H1 (cell line): ENCODE data around the gene CDK16.

Experiments
- CHD1 ChIP-seq: IDR thresholded peaks from 2 replicates; pipeline ENCODE4 v1.6.1; 2012; ENCODE audit warnings: low read depth, low read length, improper control_type of control experiment
- CREB1 ChIP-seq: IDR thresholded peaks from 2 replicates; pipeline ENCODE4 v1.6.1; 2012; ENCODE audit warnings: inconsistent platforms
- EZH2 ChIP-seq: fragments of 200-600 bp; sonication (generic); IDR thresholded peaks from 2 replicates; pipeline ENCODE4 v1.7.1; 2012; ENCODE audit warnings: low read depth, mild to moderate bottlenecking, moderate library complexity, low read length, inconsistent platforms; ENCODE audit not compliant: severe bottlenecking
- HDAC2 ChIP-seq, 2 experiments: fragments of 300-600 bp in 1 of 2; sonication (generic) in 1 of 2; IDR thresholded peaks; 2 replicates each; pipeline ENCODE4 v1.6.1; 2011 to 2012; ENCODE audit warnings: low read depth in 2 of 2, low read length in 2 of 2, mild to moderate bottlenecking in 2 of 2, moderate library complexity in 2 of 2, borderline replicate concordance in 1 of 2, inconsistent platforms in 1 of 2
- RAD21 ChIP-seq, 2 experiments: IDR thresholded peaks in 1 of 2; conservative IDR thresholded peaks in 1 of 2; 2 replicates each; pipeline ENCODE4 v1.6.1; 2011; ENCODE audit warnings: low read depth in 2 of 2, low read length in 2 of 2, improper control_type of control experiment in 1 of 2, inconsistent platforms in 1 of 2, mild to moderate bottlenecking in 1 of 2, moderate library complexity in 1 of 2
- RFX5 ChIP-seq: IDR thresholded peaks from 2 replicates; pipeline ENCODE4 v1.6.1; 2011; ENCODE audit warnings: low read depth, low read length, improper control_type of control experiment, borderline replicate concordance
- TAF1 ChIP-seq: IDR thresholded peaks from 2 replicates; pipeline ENCODE4 v1.6.1; 2011; ENCODE audit warnings: mild to moderate bottlenecking, low read depth, low read length
- TF ChIP-seq, protein P1 (sequence below), 3 experiments: IDR thresholded peaks; 1 replicate in 2 of 3; 2 replicates in 1 of 3; pipeline versions ENCODE4 v1.5.1 to v1.6.1; 2011; ENCODE audit warnings: low read length in 3 of 3, mild to moderate bottlenecking in 3 of 3, inconsistent platforms in 2 of 3, low read depth in 1 of 3, moderate library complexity in 1 of 3; ENCODE audit not compliant: insufficient read depth in 1 of 3; ENCODE audit errors: control extremely low read depth in 1 of 3
- TF ChIP-seq, protein P2 (sequence below): IDR thresholded peaks from 2 replicates; pipeline ENCODE4 v1.6.1; 2012; ENCODE audit warnings: inconsistent platforms
- TF ChIP-seq, protein P3 (sequence below): IDR thresholded peaks from 2 replicates; pipeline ENCODE4 v1.6.1; 2011; ENCODE audit warnings: low read depth, mild to moderate bottlenecking, low read length; ENCODE audit not compliant: insufficient read depth

DNA sequence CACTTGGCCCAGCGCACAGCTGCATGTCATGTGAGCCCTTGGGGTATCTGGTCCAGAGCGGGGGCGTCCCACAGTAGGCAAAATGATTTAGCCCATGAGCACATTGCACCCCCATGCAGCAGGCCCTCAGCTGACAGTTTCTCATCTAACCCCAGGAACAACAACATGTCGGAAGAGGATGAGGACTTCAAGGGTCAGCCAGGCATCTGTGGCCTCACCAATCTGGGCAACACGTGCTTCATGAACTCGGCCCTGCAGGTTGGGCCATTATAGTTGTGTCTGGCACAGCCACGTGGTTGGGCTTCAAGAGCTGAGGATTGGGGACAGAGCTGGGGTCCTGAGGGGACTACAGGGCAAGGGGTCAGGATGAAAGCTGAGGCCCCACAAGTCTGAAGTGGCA is 22.1 kb downstream of the CDK16 start:
- TF ChIP-seq HDAC2 (IDR thresholded peaks at IDR 0.05; ENCODE audit: borderline replicate concordance in 1 of 2, low read depth in 2 of 2, low read length in 2 of 2) (no peak), RFX5 (no peak), CHD1 (no peak), RAD21 (IDR thresholded peaks at IDR 0.05 in 1 of 2, conservative IDR thresholded peaks at IDR 0.05 in 1 of 2; ENCODE audit: low read depth in 2 of 2, low read length in 2 of 2) (no peak), EZH2 (no peak), CREB1 (no peak), TAF1 (no peak)
- TF ChIP-seq, protein P1, sequence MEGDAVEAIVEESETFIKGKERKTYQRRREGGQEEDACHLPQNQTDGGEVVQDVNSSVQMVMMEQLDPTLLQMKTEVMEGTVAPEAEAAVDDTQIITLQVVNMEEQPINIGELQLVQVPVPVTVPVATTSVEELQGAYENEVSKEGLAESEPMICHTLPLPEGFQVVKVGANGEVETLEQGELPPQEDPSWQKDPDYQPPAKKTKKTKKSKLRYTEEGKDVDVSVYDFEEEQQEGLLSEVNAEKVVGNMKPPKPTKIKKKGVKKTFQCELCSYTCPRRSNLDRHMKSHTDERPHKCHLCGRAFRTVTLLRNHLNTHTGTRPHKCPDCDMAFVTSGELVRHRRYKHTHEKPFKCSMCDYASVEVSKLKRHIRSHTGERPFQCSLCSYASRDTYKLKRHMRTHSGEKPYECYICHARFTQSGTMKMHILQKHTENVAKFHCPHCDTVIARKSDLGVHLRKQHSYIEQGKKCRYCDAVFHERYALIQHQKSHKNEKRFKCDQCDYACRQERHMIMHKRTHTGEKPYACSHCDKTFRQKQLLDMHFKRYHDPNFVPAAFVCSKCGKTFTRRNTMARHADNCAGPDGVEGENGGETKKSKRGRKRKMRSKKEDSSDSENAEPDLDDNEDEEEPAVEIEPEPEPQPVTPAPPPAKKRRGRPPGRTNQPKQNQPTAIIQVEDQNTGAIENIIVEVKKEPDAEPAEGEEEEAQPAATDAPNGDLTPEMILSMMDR (IDR thresholded peaks at IDR 0.05; ENCODE audit: control extremely low read depth in 1 of 3, insufficient read depth in 1 of 3, low read depth in 1 of 3, low read length in 3 of 3), result no peak
- TF ChIP-seq, protein P2, sequence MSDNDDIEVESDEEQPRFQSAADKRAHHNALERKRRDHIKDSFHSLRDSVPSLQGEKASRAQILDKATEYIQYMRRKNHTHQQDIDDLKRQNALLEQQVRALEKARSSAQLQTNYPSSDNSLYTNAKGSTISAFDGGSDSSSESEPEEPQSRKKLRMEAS, result no peak
- TF ChIP-seq, protein P3, sequence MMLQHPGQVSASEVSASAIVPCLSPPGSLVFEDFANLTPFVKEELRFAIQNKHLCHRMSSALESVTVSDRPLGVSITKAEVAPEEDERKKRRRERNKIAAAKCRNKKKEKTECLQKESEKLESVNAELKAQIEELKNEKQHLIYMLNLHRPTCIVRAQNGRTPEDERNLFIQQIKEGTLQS, result no peak
